HepG2 (cell line): ENCODE measurements around the gene COL9A1. TPM values are rescaled to one million over a fixed set of nuclear protein-coding genes. Genes with fewer than 3 reads are reported as not detected.

Experiments
- ATAC-seq: fragments of 200-7000 bp; cut with Tn5 transposase; 3 replicates; pipeline ENCODE4 v1.9.1; 2020; ENCODE audit warnings: mild to moderate bottlenecking, moderate library complexity
- BruUV-seq: library from RNA; stranded (reverse); fragments of 400-500 nt; replicated peaks from 2 replicates; lab custom pipeline; 2021; lab: Mats Ljungman, UMichigan
- CTCF ChIA-PET: fragments of 300-600 bp; formaldehyde crosslinking; extraction: SDS; loops from one replicate; lab custom pipeline; 2021; ENCODE audit warnings: low total read pairs, inconsistent platforms, low intra/inter-chr PET ratio; lab: Yijun Ruan, JAX
- POLR2A ChIA-PET: fragments of 350-600 bp; sonication (Branson Sonifier 250); formaldehyde crosslinking; loops from one replicate; lab custom pipeline; 2020; ENCODE audit warnings: antibody characterized with exemption, inconsistent platforms; lab: Yijun Ruan, JAX
- DNase-seq: peaks from one replicate; pipeline ENCODE4 v3.0.0-alpha.2; 2015; ENCODE audit warnings: low spot score
- FAIRE-seq: peaks from 3 replicates; lab custom pipeline; 2011; peaks lifted over from hg19 to GRCh38; lab: Jason Lieb, UNC
- H2AFZ ChIP-seq: one replicate; pipeline ENCODE4 v1.6.1; 2011; ENCODE audit warnings: low read length, inconsistent platforms
- H3K27ac ChIP-seq: fragments of 300-600 bp; 3 replicates; pipeline ENCODE4 v1.8.0; 2011; ENCODE audit warnings: mixed run types, mild to moderate bottlenecking, mixed read lengths, low read length, inconsistent platforms; ENCODE audit not compliant: insufficient read depth; ENCODE audit errors: extremely low read length
- H3K27me3 ChIP-seq, 2 experiments: fragments of 200-600 bp in 1 of 2; 2 replicates in 1 of 2; 3 replicates in 1 of 2; pipeline versions ENCODE4 v1.6.0 to v1.8.0; 2011; ENCODE audit warnings: low read length in 2 of 2, mild to moderate bottlenecking in 2 of 2, moderate library complexity in 2 of 2, inconsistent platforms in 1 of 2; ENCODE audit not compliant: insufficient read depth in 2 of 2, control insufficient read depth in 1 of 2
- H3K36me3 ChIP-seq, 2 experiments: fragments of 200-600 bp in 1 of 2; replicated peaks in 1 of 2; 2 replicates in 1 of 2; 3 replicates in 1 of 2; pipeline versions ENCODE4 v1.5.1 to v1.8.0; 2011; ENCODE audit warnings: low read length in 2 of 2, inconsistent platforms in 1 of 2; ENCODE audit not compliant: insufficient read depth in 2 of 2, control insufficient read depth in 1 of 2
- H3K4me1 ChIP-seq: 2 replicates; pipeline ENCODE4 v1.5.1; 2012; ENCODE audit warnings: low read length, inconsistent platforms; ENCODE audit not compliant: insufficient read depth
- H3K4me2 ChIP-seq: 2 replicates; pipeline ENCODE4 v1.6.0; 2011; ENCODE audit warnings: low read depth, low read length, inconsistent platforms
- H3K4me3 ChIP-seq, 3 experiments: fragments of 200-600 bp in 1 of 3; sonication (generic), shearing (Covaris generic) in 1 of 3; replicated peaks in 1 of 3; 2 replicates each; pipeline ENCODE4 v1.5.1; 2011 to 2016; ENCODE audit warnings: low read length in 3 of 3, inconsistent platforms in 2 of 3, low read depth in 2 of 3, mild to moderate bottlenecking in 2 of 3, control low read depth in 1 of 3, mixed read lengths in 1 of 3; ENCODE audit not compliant: insufficient read depth in 1 of 3
- H3K79me2 ChIP-seq: one replicate; pipeline ENCODE4 v1.6.1; 2011; ENCODE audit warnings: low read length, inconsistent platforms; ENCODE audit not compliant: insufficient read depth
- H3K9ac ChIP-seq: 2 replicates; pipeline ENCODE4 v1.6.0; 2011; ENCODE audit warnings: mild to moderate bottlenecking, low read depth, low read length, inconsistent platforms; ENCODE audit not compliant: insufficient read depth
- H3K9me3 ChIP-seq: 2 replicates; pipeline ENCODE4 v1.5.1; 2012; ENCODE audit warnings: mild to moderate bottlenecking, low read length
- H4K20me1 ChIP-seq: 2 replicates; pipeline ENCODE4 v1.6.0; 2011; ENCODE audit warnings: inconsistent platforms, mild to moderate bottlenecking, low read length, moderate library complexity; ENCODE audit not compliant: insufficient read depth
- CHD2 ChIP-seq: IDR thresholded peaks from 2 replicates; pipeline ENCODE4 v1.6.1; 2011; ENCODE audit warnings: low read depth, low read length, improper control_type of control experiment
- RFX1 ChIP-seq: fragments of 450-650 bp; IDR thresholded peaks from 2 replicates; pipeline ENCODE4 v1.6.1; 2017
- ZFP41 ChIP-seq: sonication (generic); formaldehyde crosslinking; IDR thresholded peaks from 2 replicates; pipeline ENCODE4 v1.4.0; 2020; ENCODE audit warnings: mild to moderate bottlenecking, missing genetic modification reagents, borderline replicate concordance
- ZNF317 ChIP-seq: sonication (generic); formaldehyde crosslinking; IDR thresholded peaks from 2 replicates; pipeline ENCODE4 v1.5.0; 2020; ENCODE audit warnings: mild to moderate bottlenecking, missing genetic modification reagents
- ZNF670 ChIP-seq: sonication (generic); formaldehyde crosslinking; IDR thresholded peaks from 2 replicates; pipeline ENCODE4 v1.8.0; 2022; ENCODE audit warnings: mild to moderate bottlenecking, missing genetic modification reagents, borderline replicate concordance
- in situ Hi-C: cut with HindIII; loops from 2 replicates; pipeline ENCODE4 v1.10.0; 2017; ENCODE audit warnings: low pct_unique_long_range_greater_than_20kb; ENCODE audit not compliant: extremely low pct_ligation_motif_present
- intact Hi-C: fragments of 100-400 bp; cut with micrococcal nuclease; formaldehyde crosslinking; loops from one replicate; pipeline ENCODE4 v1.10.0; 2022; ENCODE audit not compliant: unreplicated experiment
- polyA plus RNA-seq, 8 experiments: library from polyadenylated mRNA; depleted of rRNA in 3 of 8; stranded (reverse) in 7 of 8; unstranded in 1 of 8; fragments of >200 nt; fragmentation: Illumina TruSeq in 4 of 8; extraction: Trizol in 4 of 8; gene quantifications; 2 replicates each; pipeline versions ENCODE4 v1.2.1 to v1.2.3, GENCODE V29; 2011 to 2016; ENCODE audit warnings: low read depth in 4 of 8, missing spikeins in 1 of 8, mixed read lengths in 1 of 8; ENCODE audit not compliant: insufficient read depth in 1 of 8
- total RNA-seq, 5 experiments: library from RNA; depleted of rRNA; stranded (reverse); fragments of >200 nt; fragmentation: Illumina TruSeq; extraction: Trizol; gene quantifications; 2 replicates each; pipeline ENCODE4 v1.2.3, GENCODE V29; 2016; ENCODE audit warnings: low read depth in 1 of 5
- TF ChIP-seq, protein P1 (sequence below): IDR thresholded peaks from 2 replicates; pipeline ENCODE4 v1.6.1; 2016

Gene COL9A1
- total and polyA plus RNA-seq, 2 of the 13 experiments (the other 11 are each of a cell fraction or from before 2014, with no cell fraction given) = 0.08 TPM; not detected in 1

GRCh38 chr6:70172252-70172651 lies 130.6 kb downstream of the COL9A1 start (continued):
- TF ChIP-seq ZNF670 (CRISPR knock-in tag) = no peak
- no peak for TF ChIP-seq RFX1
- no peak for TF ChIP-seq ZNF317 (CRISPR knock-in tag)

GRCh38 chr6:70171236-70171635 lies 131.6 kb downstream of the COL9A1 start:
- no peak overlapping the region for H3K4me2 ChIP-seq
- POLR2A ChIA-PET = no interaction called here
- in situ Hi-C loops = no loop called here
- no peak for ATAC-seq
- no peak overlapping the region for H3K9ac ChIP-seq
- no TSS peak for BruUV-seq
- DNase-seq = no peak
- no peaks in the 10 kb centered on the region for H3K9me3 ChIP-seq
- no peak overlapping the region for H3K4me3 ChIP-seq
- H3K36me3 ChIP-seq = no peaks in the 10 kb centered on the region
- H2AFZ ChIP-seq = no peak overlapping the region
- H3K4me1 ChIP-seq = 0 out of 2 replicates have a peak, but pooled peaks cover 2% of the 10 kb centered on the region
- no peaks in the 10 kb centered on the region for H3K27me3 ChIP-seq
- FAIRE-seq = no peak
- no peak overlapping the region for H3K27ac ChIP-seq
- TF ChIP-seq ZFP41 (CRISPR knock-in tag) (no peak), CHD2 (no peak)
- TF ChIP-seq, protein P1, sequence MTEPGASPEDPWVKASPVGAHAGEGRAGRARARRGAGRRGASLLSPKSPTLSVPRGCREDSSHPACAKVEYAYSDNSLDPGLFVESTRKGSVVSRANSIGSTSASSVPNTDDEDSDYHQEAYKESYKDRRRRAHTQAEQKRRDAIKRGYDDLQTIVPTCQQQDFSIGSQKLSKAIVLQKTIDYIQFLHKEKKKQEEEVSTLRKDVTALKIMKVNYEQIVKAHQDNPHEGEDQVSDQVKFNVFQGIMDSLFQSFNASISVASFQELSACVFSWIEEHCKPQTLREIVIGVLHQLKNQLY (CRISPR knock-in tag) = no peak
- TF ChIP-seq, all 625 proteins: peak for 0
- CTCF ChIA-PET = no interaction called here
- Histone ChIP-seq H4K20me1 (no peaks in the 10 kb centered on the region), H3K79me2 (no peaks in the 10 kb centered on the region)
- intact Hi-C loops = no loop called here
